Omental fat pad (tissue), 4 donors: Measurements from ENCODE around the gene CYP3A5. TPM values are rescaled to one million over a fixed set of nuclear protein-coding genes. Genes with fewer than 3 reads are reported as not detected.
A peak's percentile ranks its signal among the peaks of the same experiment; 100 is the strongest.
"Not testable (repeated sequence)": the region's sequence is repeated elsewhere in the genome, so short reads cannot be mapped to it uniquely, and the experiment has no call there.

ENCODE experiments used
- ATAC-seq: fragments of 150-250 bp; one replicate; pipeline ENCODE4 v1.9.1; 2016; ENCODE audit warnings: mild to moderate bottlenecking, moderate library complexity; ENCODE audit not compliant: low FRiP score
- DNase-seq: peaks from one replicate; pipeline ENCODE4 v3.0.0-alpha.2; 2019; ENCODE audit warnings: low spot score
- CTCF ChIP-seq, 3 donors: fragments of 450-650 bp; IDR thresholded peaks; one replicate each; pipeline ENCODE4 v1.5.1; 2016 to 2017; ENCODE audit warnings: antibody characterized with exemption in 3 of 3, mild to moderate bottlenecking in 3 of 3, moderate library complexity in 2 of 3
- total RNA-seq, 4 donors: library from RNA; depleted of rRNA; stranded (reverse); fragments of >200 nt; gene quantifications; one replicate each; pipeline ENCODE4 v1.1.0, GENCODE V29; 2016

Gene CYP3A5
- total RNA-seq, 4 donors from 2014 or later = 6.2 to 92.0 (median 13.8) TPM

- no peak for TF ChIP-seq CTCF (IDR thresholded peaks at IDR 0.05)
- no peak for ATAC-seq
- no peak for DNase-seq
These were observed 35.4 kb downstream of the CYP3A5 start for GRCh38 chr7:99644431-99644830.

GRCh38 chr7:99643464-99643863 lies 36.3 kb downstream of the CYP3A5 start:
- no peak for TF ChIP-seq CTCF (IDR thresholded peaks at IDR 0.05)
- no peak for DNase-seq
- ATAC-seq = no peak

- no peak for TF ChIP-seq CTCF (IDR thresholded peaks at IDR 0.05)
- DNase-seq (no peak), ATAC-seq (no peak)
These were observed 37.8 kb downstream of the CYP3A5 start for GRCh38 chr7:99642027-99642426.

GRCh38 chr7:99639267-99639666 lies 40.5 kb downstream of the CYP3A5 start:
- no peak for TF ChIP-seq CTCF (IDR thresholded peaks at IDR 0.05)
- ATAC-seq (no peak), DNase-seq (no peak)

GRCh38 chr7:99638731-99639130 lies 41.1 kb downstream of the CYP3A5 start:
- DNase-seq (no peak), ATAC-seq (no peak)
- TF ChIP-seq CTCF (IDR thresholded peaks at IDR 0.05) = no peak

- DNase-seq = not testable (repeated sequence)
These were observed 42.4 kb downstream of the CYP3A5 start for GRCh38 chr7:99637414-99637813.

GRCh38 chr7:99631295-99632109 lies 48.3 kb downstream of the CYP3A5 start:
- DNase-seq = no peak
- ATAC-seq = peak; percentile 83
- no peak for TF ChIP-seq CTCF (IDR thresholded peaks at IDR 0.05)

More at GRCh38 chr7:99637414-99637813, 42.4 kb downstream of the CYP3A5 start:
- ATAC-seq = not testable (repeated sequence)
